Activated naive CD8-positive, alpha-beta T cell (primary cell): ENCODE data around the gene C1orf198.

Experiments used
- H3K27ac Mint-ChIP-seq: one replicate; pipeline ENCODE4 v1.8.0; 2021; ENCODE audit warnings: mixed read lengths
- H3K27me3 Mint-ChIP-seq: one replicate; pipeline ENCODE4 v1.8.0; 2021; ENCODE audit warnings: mixed read lengths
- H3K36me3 Mint-ChIP-seq: one replicate; pipeline ENCODE4 v1.8.0; 2021; ENCODE audit warnings: mixed read lengths
- H3K4me1 Mint-ChIP-seq: one replicate; pipeline ENCODE4 v1.8.0; 2021; ENCODE audit warnings: low read depth, mixed read lengths
- H3K4me3 Mint-ChIP-seq: one replicate; pipeline ENCODE4 v1.8.0; 2021; ENCODE audit warnings: mild to moderate bottlenecking, mixed read lengths
- H3K9me3 Mint-ChIP-seq: one replicate; pipeline ENCODE4 v1.8.0; 2021; ENCODE audit warnings: low read depth, mixed read lengths

The C1orf198 gene

DNA sequence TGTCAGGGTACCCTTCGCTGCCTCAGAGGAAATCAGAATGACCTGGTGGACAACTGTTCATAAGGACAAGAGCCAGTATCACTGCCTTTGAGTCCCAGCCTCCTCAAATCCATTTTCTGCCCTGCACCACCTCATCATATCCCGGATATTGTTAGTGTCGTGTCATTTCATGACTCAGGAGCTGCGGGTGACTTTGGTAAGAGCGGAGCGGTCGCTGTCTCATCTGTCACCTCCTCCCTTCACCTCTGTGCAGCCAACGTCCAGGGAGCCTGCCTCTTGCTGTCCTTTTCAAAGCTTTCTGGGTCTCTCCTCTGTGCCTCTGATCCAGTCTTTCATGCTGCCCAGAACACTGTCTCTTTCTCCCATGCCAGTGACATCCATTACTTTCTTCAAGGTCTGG, 7.0 kb upstream of the C1orf198 start:
- Mint-ChIP-seq H3K4me1 (no peaks in the 10 kb centered on the region), H3K4me3 (no peak overlapping the region), H3K27me3 (peaks cover 20% of the 10 kb centered on the region), H3K27ac (no peak overlapping the region), H3K9me3 (no peaks in the 10 kb centered on the region), H3K36me3 (no peaks in the 10 kb centered on the region)

GRCh38 chr1:230870916-230871315, 2.6 kb upstream of the C1orf198 start:
- Mint-ChIP-seq H3K27ac (no peak overlapping the region), H3K36me3 (no peaks in the 10 kb centered on the region), H3K9me3 (no peaks in the 10 kb centered on the region), H3K27me3 (peaks cover 18% of the 10 kb centered on the region), H3K4me1 (peaks cover 14% of the 10 kb centered on the region), H3K4me3 (no peak overlapping the region)

DNA sequence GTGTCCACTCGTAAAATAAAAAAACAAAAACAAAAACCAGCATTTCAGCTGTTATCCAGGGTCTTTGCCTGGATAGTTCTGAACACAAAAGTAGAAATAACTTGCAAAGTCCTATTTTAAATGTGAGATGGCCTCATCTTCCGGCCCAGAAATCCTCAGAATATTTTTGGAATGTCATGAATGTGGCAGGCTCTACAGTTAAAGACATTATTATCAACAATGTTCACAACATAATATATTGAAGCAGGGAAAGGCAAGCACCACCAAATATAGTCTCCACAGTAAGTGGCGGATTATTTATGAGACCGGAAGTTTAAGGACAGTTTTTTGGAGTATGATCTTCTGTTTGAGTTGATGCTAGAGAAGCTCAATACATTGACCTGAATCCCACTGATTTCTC, 1.2 kb upstream of the C1orf198 start:
- Mint-ChIP-seq H3K4me3 (peak overlapping the region; percentile 87), H3K27me3 (peaks cover 14% of the 10 kb centered on the region), H3K9me3 (no peaks in the 10 kb centered on the region), H3K27ac (peak overlapping the region; percentile 16), H3K4me1 (peaks cover 14% of the 10 kb centered on the region), H3K36me3 (no peaks in the 10 kb centered on the region)

DNA sequence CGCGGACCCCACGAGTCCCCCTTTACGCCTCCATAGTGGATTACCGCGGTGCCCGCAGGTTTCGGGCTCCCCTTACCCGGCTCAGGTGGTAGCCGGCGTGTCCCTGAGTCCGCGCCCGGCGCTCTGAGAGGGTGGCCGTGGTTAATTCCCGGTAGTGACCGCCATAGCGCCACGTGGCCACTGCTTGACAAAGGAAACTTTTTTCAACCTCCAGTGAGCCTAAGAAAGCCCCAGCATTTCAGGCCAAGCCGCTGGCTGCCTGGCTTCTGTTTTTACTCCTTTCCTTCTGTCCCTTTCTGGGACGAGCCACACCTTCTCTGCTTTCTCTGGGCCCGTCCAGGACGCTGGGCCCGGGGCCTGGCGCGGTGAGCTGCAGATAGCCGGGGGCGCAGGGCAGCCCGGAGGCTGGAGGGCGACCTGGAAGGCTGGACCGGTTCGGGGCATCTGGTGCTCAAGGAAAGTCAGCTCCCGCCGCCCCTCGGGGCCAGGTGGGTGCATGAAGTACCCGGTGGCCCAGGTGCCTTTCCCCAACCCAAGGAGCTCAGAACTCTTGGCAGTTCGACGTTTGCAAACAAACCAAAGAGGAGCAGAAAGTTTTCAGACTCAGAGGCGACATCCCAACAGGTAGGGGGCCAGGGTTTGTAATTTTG, 540 bp upstream of the C1orf198 start:
- peak overlapping the region; percentile 41 for H3K27ac Mint-ChIP-seq
- H3K4me3 Mint-ChIP-seq = peak overlapping the region; percentile 87
- no peaks in the 10 kb centered on the region for H3K9me3 Mint-ChIP-seq
- H3K4me1 Mint-ChIP-seq = peaks cover 14% of the 10 kb centered on the region
- no peaks in the 10 kb centered on the region for H3K36me3 Mint-ChIP-seq
- H3K27me3 Mint-ChIP-seq = peaks cover 11% of the 10 kb centered on the region

- Mint-ChIP-seq H3K4me1 (peaks cover 20% of the 10 kb centered on the region), H3K27me3 (peaks cover 11% of the 10 kb centered on the region), H3K9me3 (no peaks in the 10 kb centered on the region), H3K27ac (peak overlapping the region; percentile 64), H3K4me3 (peak overlapping the region; percentile 91), H3K36me3 (no peaks in the 10 kb centered on the region)
These were observed 1.0 kb downstream of the C1orf198 start for GRCh38 chr1:230867101-230867902.

DNA sequence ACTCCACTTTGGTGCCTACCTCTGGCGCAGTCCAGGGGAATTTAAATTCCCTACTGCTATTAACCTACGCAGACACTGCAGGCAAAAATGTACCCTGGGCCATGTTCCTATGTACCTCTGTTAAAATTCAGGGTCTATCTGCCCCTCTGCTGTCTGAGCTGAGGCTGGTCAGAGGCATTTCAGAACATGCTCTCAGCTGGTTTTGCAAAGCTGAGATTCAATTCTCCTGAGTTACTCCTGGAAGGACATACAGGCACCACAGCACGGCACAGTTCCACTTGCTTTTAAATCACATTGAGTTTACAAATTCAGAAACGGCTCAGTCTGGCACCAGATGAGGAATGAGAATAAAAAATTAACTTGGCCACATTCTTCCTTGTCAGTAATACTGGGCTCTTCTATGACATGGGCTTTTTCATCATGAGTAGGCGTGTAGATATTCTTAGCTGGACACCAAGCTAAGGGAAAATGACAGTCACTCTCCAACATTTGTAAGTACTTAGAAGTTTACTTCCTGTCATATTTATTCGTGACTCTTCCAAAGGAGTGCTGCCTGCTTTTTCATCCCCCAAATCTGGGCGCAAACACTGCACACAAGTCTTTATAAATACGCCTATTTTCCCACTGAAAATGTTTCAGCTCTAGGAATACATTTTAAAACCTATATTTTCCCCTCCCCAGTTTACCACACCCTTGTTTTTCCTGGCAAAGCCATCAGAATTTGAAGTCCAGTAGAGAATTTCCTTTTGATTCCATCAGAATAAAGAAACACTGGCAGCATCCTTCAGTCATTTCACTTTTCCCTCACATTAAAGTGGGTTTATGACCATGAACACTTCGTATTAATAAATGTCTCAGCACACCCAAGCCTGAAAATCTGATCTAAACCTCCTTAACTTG, 1.9 kb downstream of the C1orf198 start:
- no peak overlapping the region for H3K27ac Mint-ChIP-seq

DNA sequence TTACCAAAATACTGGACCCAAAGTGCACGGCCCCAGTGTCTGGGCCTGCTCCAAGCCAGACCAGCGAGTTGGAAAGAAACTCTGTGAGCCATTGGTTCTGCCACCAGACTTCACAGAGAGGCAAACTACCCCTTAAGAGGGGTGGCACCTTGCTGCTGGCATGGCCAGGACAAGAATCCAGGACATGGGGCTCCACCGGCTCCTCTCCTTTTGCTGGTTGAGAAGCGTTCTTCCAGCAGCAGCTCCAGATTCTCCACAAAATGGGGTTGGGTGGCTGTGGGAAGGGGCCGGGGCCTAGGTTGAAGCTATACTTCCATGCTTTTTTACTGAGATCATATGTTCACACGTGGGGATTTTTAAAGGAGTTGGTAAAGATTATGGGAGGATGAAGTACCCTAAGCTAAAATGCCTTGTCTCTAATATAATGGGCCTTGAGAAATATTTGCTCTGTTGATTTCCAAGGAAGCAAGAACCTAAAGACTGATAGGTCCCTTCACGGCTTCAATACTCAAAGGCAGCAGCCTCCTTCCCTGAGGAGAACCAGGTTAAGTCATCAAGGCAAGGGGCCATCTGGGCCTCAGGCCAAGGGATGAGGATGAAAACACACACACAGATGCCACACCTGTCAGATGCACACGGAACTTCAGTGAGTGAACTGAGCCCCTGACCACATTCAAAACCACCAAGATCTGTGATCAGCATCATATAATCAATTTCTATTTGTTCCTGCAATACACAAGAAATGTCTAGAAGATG, 3.1 kb downstream of the C1orf198 start:
- Mint-ChIP-seq H3K27me3 (peaks cover 6% of the 10 kb centered on the region), H3K36me3 (peaks cover 5% of the 10 kb centered on the region), H3K4me3 (no peak overlapping the region), H3K4me1 (peaks cover 20% of the 10 kb centered on the region), H3K9me3 (no peaks in the 10 kb centered on the region), H3K27ac (no peak overlapping the region)

More for the DNA sequence above, 1.9 kb downstream of the C1orf198 start:
- peaks cover 20% of the 10 kb centered on the region for H3K4me1 Mint-ChIP-seq
- no peaks in the 10 kb centered on the region for H3K9me3 Mint-ChIP-seq
- H3K27me3 Mint-ChIP-seq = peaks cover 7% of the 10 kb centered on the region
- H3K4me3 Mint-ChIP-seq = peak overlapping the region; percentile 91
- H3K36me3 Mint-ChIP-seq = no peaks in the 10 kb centered on the region

DNA sequence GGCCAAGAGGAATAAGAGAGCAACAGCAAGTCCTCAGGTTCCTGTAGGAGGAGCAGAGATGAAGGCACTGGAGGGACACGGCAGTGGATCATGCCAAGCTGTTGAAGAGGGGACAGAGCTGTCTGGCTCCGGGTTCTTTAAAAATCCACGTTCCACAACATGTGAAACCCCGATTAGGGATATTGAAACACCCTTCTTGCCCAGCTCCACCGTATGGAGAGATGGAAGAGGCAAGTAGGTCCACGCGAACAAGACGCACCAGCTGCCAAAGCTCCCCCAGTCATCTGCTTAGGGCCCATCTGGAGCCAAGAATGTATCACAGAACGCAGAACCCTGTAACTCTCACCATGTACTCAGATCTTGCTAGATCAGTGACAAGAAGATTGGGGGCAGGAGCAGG, 3.9 kb downstream of the C1orf198 start:
- Mint-ChIP-seq H3K9me3 (no peaks in the 10 kb centered on the region), H3K4me1 (peaks cover 20% of the 10 kb centered on the region), H3K4me3 (no peak overlapping the region), H3K27ac (no peak overlapping the region), H3K27me3 (peaks cover 4% of the 10 kb centered on the region), H3K36me3 (peaks cover 5% of the 10 kb centered on the region)

DNA sequence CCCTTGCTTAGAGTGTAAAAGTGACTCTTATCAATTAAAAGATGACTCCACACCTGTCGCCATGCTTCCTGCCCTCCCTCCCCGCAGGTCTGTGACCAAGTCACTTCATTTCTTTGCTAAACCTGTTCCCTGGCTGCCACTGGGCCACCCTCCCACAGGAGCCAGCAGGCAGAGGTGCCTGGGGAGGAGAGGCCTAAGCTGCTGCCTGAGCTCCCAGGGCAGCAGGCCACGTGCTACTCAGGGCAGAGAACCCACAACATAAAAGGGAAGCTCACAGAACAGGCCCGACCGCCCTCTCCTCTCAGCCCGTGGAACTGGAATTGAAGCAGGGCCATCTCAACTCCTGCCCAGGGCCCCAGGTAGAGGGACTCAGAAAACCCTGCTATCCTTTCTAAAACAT, 4.9 kb downstream of the C1orf198 start:
- Mint-ChIP-seq H3K4me1 (peaks cover 20% of the 10 kb centered on the region), H3K4me3 (no peak overlapping the region), H3K27ac (no peak overlapping the region), H3K36me3 (peaks cover 5% of the 10 kb centered on the region), H3K9me3 (no peaks in the 10 kb centered on the region), H3K27me3 (peaks cover 4% of the 10 kb centered on the region)

DNA sequence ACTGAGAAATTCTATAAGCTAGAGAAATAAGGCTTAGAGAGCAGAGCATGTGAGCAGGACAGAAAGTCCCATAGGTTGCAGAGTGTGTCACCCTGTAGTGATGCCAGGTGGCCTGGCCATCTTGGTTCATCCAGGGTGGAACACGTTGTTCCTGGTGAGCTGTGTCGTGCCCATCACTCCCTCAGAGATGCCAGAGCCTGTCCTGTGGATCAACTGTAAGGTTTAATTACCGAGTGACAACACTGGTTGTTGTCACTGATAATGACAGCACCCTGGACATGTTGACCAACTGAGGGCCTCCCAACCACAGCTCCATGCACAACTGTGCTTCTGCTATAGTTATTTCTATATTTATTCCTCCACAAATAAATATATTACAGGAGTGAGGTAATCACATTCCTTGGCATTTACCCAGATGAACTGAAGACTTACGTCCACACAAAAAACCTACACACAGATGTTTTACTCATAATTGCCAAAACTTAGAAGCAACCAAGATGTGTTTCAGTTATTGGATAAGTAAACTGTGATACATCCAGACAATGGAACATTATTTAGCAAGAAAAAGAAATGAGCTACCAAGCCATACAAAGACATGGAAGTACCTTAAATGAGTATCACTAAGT, 6.2 kb downstream of the C1orf198 start:
- peaks cover 4% of the 10 kb centered on the region for H3K27me3 Mint-ChIP-seq
- H3K27ac Mint-ChIP-seq = no peak overlapping the region
- no peak overlapping the region for H3K4me3 Mint-ChIP-seq
- H3K36me3 Mint-ChIP-seq = peaks cover 5% of the 10 kb centered on the region
- H3K9me3 Mint-ChIP-seq = no peaks in the 10 kb centered on the region
- H3K4me1 Mint-ChIP-seq = peaks cover 13% of the 10 kb centered on the region

GRCh38 chr1:230861489-230861888, 6.8 kb downstream of the C1orf198 start:
- H3K27me3 Mint-ChIP-seq = no peaks in the 10 kb centered on the region
- H3K27ac Mint-ChIP-seq = no peak overlapping the region
- peaks cover 7% of the 10 kb centered on the region for H3K4me1 Mint-ChIP-seq
- peaks cover 5% of the 10 kb centered on the region for H3K36me3 Mint-ChIP-seq
- no peaks in the 10 kb centered on the region for H3K9me3 Mint-ChIP-seq
- H3K4me3 Mint-ChIP-seq = no peak overlapping the region

GRCh38 chr1:230860617-230861384, 7.5 kb downstream of the C1orf198 start:
- no peaks in the 10 kb centered on the region for H3K9me3 Mint-ChIP-seq
- no peaks in the 10 kb centered on the region for H3K27me3 Mint-ChIP-seq
- H3K4me1 Mint-ChIP-seq = peaks cover 5% of the 10 kb centered on the region
- peaks cover 8% of the 10 kb centered on the region for H3K36me3 Mint-ChIP-seq
- no peak overlapping the region for H3K27ac Mint-ChIP-seq
- no peak overlapping the region for H3K4me3 Mint-ChIP-seq

GRCh38 chr1:230858918-230859729, 9.2 kb downstream of the C1orf198 start:
- Mint-ChIP-seq H3K9me3 (no peaks in the 10 kb centered on the region), H3K4me1 (peaks cover 5% of the 10 kb centered on the region), H3K27ac (no peak overlapping the region), H3K4me3 (no peak overlapping the region), H3K36me3 (peaks cover 15% of the 10 kb centered on the region), H3K27me3 (no peaks in the 10 kb centered on the region)
